B cell (primary cell): ENCODE measurements around the gene ATXN2. TPM values are rescaled to one million over a fixed set of nuclear protein-coding genes. Genes with fewer than 3 reads are reported as not detected.

Experiments
- ATAC-seq: fragments of 200-7000 bp; cut with Tn5 transposase; one replicate; pipeline ENCODE4 v1.10.0; 2021; ENCODE audit warnings: low read depth, mild to moderate bottlenecking, moderate number of reproducible peaks, moderate library complexity
- CTCF ChIA-PET: fragments of 350-600 bp; sonication (Branson Sonifier 250); formaldehyde crosslinking; loops from one replicate; lab custom pipeline; 2021; ENCODE audit warnings: antibody characterized with exemption, inconsistent platforms; lab: Charles Lee
- POLR2A ChIA-PET: fragments of 350-600 bp; sonication (Branson Sonifier 250); formaldehyde crosslinking; loops from one replicate; lab custom pipeline; 2021; ENCODE audit warnings: antibody characterized with exemption; lab: Charles Lee
- DNase-seq: peaks from one replicate; pipeline ENCODE4 v3.0.0; 2013
- H2AFZ ChIP-seq: 2 replicates; pipeline ENCODE4 v1.6.1; 2012; ENCODE audit warnings: mild to moderate bottlenecking, low read depth, low read length; ENCODE audit not compliant: insufficient read depth, poor library complexity, severe bottlenecking
- H3K27ac ChIP-seq, 2 donors: 1 replicate in 1 of 2; 2 replicates in 1 of 2; pipeline ENCODE4 v1.5.1; 2012 to 2013; ENCODE audit warnings: low read length in 2 of 2, mild to moderate bottlenecking in 2 of 2, moderate library complexity in 1 of 2
- H3K27me3 ChIP-seq, 4 experiments: fragments of 200-600 bp in 1 of 4; sonication (generic) in 1 of 4; replicated peaks in 1 of 4; 1 replicate in 2 of 4; 2 replicates in 2 of 4; pipeline versions ENCODE4 v1.6.1 to v1.7.0; 2013 to 2016; ENCODE audit warnings: low read length in 3 of 4, mild to moderate bottlenecking in 2 of 4, mixed read lengths in 1 of 4, moderate library complexity in 1 of 4; ENCODE audit not compliant: insufficient read depth in 4 of 4, control insufficient read depth in 3 of 4; ENCODE audit errors: control extremely low read depth in 1 of 4
- H3K36me3 ChIP-seq, 2 experiments: replicated peaks in 1 of 2; 1 replicate in 1 of 2; 2 replicates in 1 of 2; pipeline versions ENCODE4 v1.6.1 to v1.7.1; 2013; ENCODE audit warnings: low read length in 1 of 2; ENCODE audit not compliant: insufficient read depth in 2 of 2, control insufficient read depth in 1 of 2; ENCODE audit errors: control extremely low read depth in 1 of 2, extremely low read depth in 1 of 2
- H3K4me1 ChIP-seq, 2 donors: fragments of 200-600 bp in 1 of 2; sonication (generic) in 1 of 2; 1 replicate in 1 of 2; 2 replicates in 1 of 2; pipeline versions ENCODE4 v1.5.1 to v1.6.1; 2013 to 2017; ENCODE audit warnings: low read length in 2 of 2; ENCODE audit not compliant: control insufficient read depth in 2 of 2, insufficient read depth in 2 of 2
- H3K4me2 ChIP-seq: replicated peaks from 2 replicates; pipeline ENCODE3; 2012; ENCODE audit warnings: mild to moderate bottlenecking, low read depth, low read length; ENCODE audit not compliant: poor library complexity, severe bottlenecking
- H3K4me3 ChIP-seq, 5 experiments: fragments of 200-600 bp in 1 of 5; sonication (generic) in 1 of 5; 1 replicate in 3 of 5; 2 replicates in 2 of 5; pipeline versions ENCODE4 v1.5.1 to v1.7.0; 2011 to 2016; ENCODE audit warnings: low read length in 4 of 5, mild to moderate bottlenecking in 4 of 5, low read depth in 2 of 5, control low read depth in 1 of 5, moderate library complexity in 1 of 5; ENCODE audit not compliant: insufficient read depth in 1 of 5; ENCODE audit errors: control extremely low read depth in 1 of 5, extremely low read depth in 1 of 5
- H3K79me2 ChIP-seq: fragments of 200-600 bp; sonication (generic); one replicate; pipeline ENCODE4 v1.6.0; 2016; ENCODE audit warnings: low read length; ENCODE audit not compliant: control insufficient read depth, insufficient read depth
- H3K9ac ChIP-seq: fragments of 200-600 bp; sonication (generic); 2 replicates; pipeline ENCODE4 v1.6.1; 2017; ENCODE audit warnings: mild to moderate bottlenecking, low read length, moderate library complexity
- H3K9me3 ChIP-seq, 3 donors: one replicate each; pipeline versions ENCODE4 v1.6.1 to v1.7.1; 2013; ENCODE audit warnings: low read length in 2 of 3; ENCODE audit not compliant: control insufficient read depth in 2 of 3, insufficient read depth in 1 of 3; ENCODE audit errors: control extremely low read depth in 1 of 3
- H4K20me1 ChIP-seq: 2 replicates; pipeline ENCODE4 v1.6.0; 2012; ENCODE audit warnings: mild to moderate bottlenecking, low read length; ENCODE audit not compliant: insufficient read depth, control insufficient read depth, poor library complexity, severe bottlenecking
- H3K27ac Mint-ChIP-seq: one replicate; pipeline ENCODE4 v1.8.0; 2021; ENCODE audit warnings: mixed read lengths
- H3K27me3 Mint-ChIP-seq: one replicate; pipeline ENCODE4 v1.8.0; 2021; ENCODE audit warnings: mixed read lengths
- H3K4me1 Mint-ChIP-seq: one replicate; pipeline ENCODE4 v1.8.0; 2021; ENCODE audit warnings: mixed read lengths
- H3K4me3 Mint-ChIP-seq: one replicate; pipeline ENCODE4 v1.8.0; 2021; ENCODE audit warnings: mixed read lengths
- H3K9me3 Mint-ChIP-seq: one replicate; pipeline ENCODE4 v1.8.0; 2022; ENCODE audit warnings: mixed read lengths; ENCODE audit not compliant: insufficient read depth
- EZH2 ChIP-seq: IDR thresholded peaks from 2 replicates; pipeline ENCODE4 v1.6.1; 2012; ENCODE audit warnings: borderline replicate concordance, low read depth, mild to moderate bottlenecking, moderate library complexity, low read length; ENCODE audit not compliant: insufficient read depth, poor library complexity, severe bottlenecking
- WGBS: methylation state at CpG from one replicate; pipeline ENCODE4 v1.1.5; 2013; ENCODE audit warnings: missing lambda C conversion rate; ENCODE audit not compliant: insufficient coverage; 5-methylcytosine and 5-hydroxymethylcytosine counted together
- intact Hi-C: fragments of 100-400 bp; cut with micrococcal nuclease; formaldehyde crosslinking; loops from one replicate; pipeline ENCODE4 v1.10.0; 2022
- polyA plus RNA-seq: library from polyadenylated mRNA; depleted of rRNA; stranded (reverse); fragments of >200 nt; gene quantifications from 2 replicates; pipeline ENCODE4 v1.2.3, GENCODE V29; 2012
- total RNA-seq, 2 donors: library from RNA; stranded (reverse); fragments of 120-200 nt in 1 of 2; gene quantifications; 1 replicate in 1 of 2; 2 replicates in 1 of 2; pipeline versions ENCODE4 v1.2.3 to v1.2.4, GENCODE V29; 2013 to 2022
- TF ChIP-seq, protein P1 (sequence below): fragments of 200-600 bp; IDR thresholded peaks from one replicate; pipeline ENCODE4 v1.8.0; 2022; ENCODE audit warnings: antibody characterized with exemption, mild to moderate bottlenecking

The ATXN2 gene
- total and polyA plus RNA-seq, 2 donors (not counting 1 experiment from before 2014, with no cell fraction given) = 28.2 to 83.8 TPM

- Histone ChIP-seq H3K4me1 (no peaks in the 10 kb centered on the region), H3K27ac (no peak overlapping the region), H4K20me1 (peaks cover 55% of the 10 kb centered on the region), H3K36me3 (no peaks in the 10 kb centered on the region), H3K9me3 (no peaks in the 10 kb centered on the region), H3K79me2 (peaks cover 97% of the 10 kb centered on the region), H2AFZ (no peak overlapping the region), H3K4me3 (no peak overlapping the region), H3K4me2 (no peak overlapping the region), H3K27me3 (no peaks in the 10 kb centered on the region), H3K9ac (no peak overlapping the region)
- peaks cover 15% of the 10 kb centered on the region for H3K4me1 Mint-ChIP-seq
- 93% methylated on average over 6 of the region's 6 CpGs for WGBS
- CTCF ChIA-PET = no interaction called here
- TF ChIP-seq, protein P1, sequence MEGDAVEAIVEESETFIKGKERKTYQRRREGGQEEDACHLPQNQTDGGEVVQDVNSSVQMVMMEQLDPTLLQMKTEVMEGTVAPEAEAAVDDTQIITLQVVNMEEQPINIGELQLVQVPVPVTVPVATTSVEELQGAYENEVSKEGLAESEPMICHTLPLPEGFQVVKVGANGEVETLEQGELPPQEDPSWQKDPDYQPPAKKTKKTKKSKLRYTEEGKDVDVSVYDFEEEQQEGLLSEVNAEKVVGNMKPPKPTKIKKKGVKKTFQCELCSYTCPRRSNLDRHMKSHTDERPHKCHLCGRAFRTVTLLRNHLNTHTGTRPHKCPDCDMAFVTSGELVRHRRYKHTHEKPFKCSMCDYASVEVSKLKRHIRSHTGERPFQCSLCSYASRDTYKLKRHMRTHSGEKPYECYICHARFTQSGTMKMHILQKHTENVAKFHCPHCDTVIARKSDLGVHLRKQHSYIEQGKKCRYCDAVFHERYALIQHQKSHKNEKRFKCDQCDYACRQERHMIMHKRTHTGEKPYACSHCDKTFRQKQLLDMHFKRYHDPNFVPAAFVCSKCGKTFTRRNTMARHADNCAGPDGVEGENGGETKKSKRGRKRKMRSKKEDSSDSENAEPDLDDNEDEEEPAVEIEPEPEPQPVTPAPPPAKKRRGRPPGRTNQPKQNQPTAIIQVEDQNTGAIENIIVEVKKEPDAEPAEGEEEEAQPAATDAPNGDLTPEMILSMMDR = no peak
- no peak for TF ChIP-seq EZH2
- no peaks in the 10 kb centered on the region for H3K9me3 Mint-ChIP-seq
- intact Hi-C loops = no loop called here
- ATAC-seq (no peak), DNase-seq (no peak)
- no peak overlapping the region for H3K27ac Mint-ChIP-seq
- H3K27me3 Mint-ChIP-seq = no peaks in the 10 kb centered on the region
- POLR2A ChIA-PET = no interaction called here
- no peak overlapping the region for H3K4me3 Mint-ChIP-seq
Observed at GRCh38 chr12:111590552-111590951, 8.6 kb downstream of the ATXN2 start.

GRCh38 chr12:111589601-111590000, 9.5 kb downstream of the ATXN2 start:
- no peak overlapping the region for H3K4me3 ChIP-seq
- Mint-ChIP-seq H3K4me1 (peaks cover 13% of the 10 kb centered on the region), H3K27ac (no peak overlapping the region), H3K27me3 (no peaks in the 10 kb centered on the region), H3K4me3 (no peak overlapping the region), H3K9me3 (no peaks in the 10 kb centered on the region)
- WGBS = 96% methylated on average over 9 of the region's 9 CpGs
- intact Hi-C loops = no loop called here
- DNase-seq = no peak
- H3K27me3 ChIP-seq = no peaks in the 10 kb centered on the region
- ChIA-PET CTCF (no interaction called here), POLR2A (no interaction called here)
- no peaks in the 10 kb centered on the region for H3K4me1 ChIP-seq
- no peak for TF ChIP-seq EZH2
- TF ChIP-seq, protein P1 = no peak
- no peak overlapping the region for H3K9ac ChIP-seq
- H2AFZ ChIP-seq = no peak overlapping the region
- no peaks in the 10 kb centered on the region for H3K36me3 ChIP-seq
- H3K4me2 ChIP-seq = no peak overlapping the region
- no peak for ATAC-seq
- peaks cover 63% of the 10 kb centered on the region for H4K20me1 ChIP-seq
- peaks cover 97% of the 10 kb centered on the region for H3K79me2 ChIP-seq
- H3K9me3 ChIP-seq = no peaks in the 10 kb centered on the region
- no peak overlapping the region for H3K27ac ChIP-seq
